HEK293 (cell line): ENCODE data around the gene CDC42BPA.

ENCODE experiments used
- CTCF ChIA-PET: fragments of 350-600 bp; formaldehyde crosslinking; extraction: SDS; loops from one replicate; lab custom pipeline; 2021; ENCODE audit warnings: antibody characterized with exemption; lab: Yijun Ruan, JAX
- POLR2A ChIA-PET: fragments of 300-600 bp; formaldehyde crosslinking; extraction: SDS; loops from one replicate; lab custom pipeline; 2020; ENCODE audit warnings: antibody characterized with exemption, inconsistent platforms; lab: Yijun Ruan, JAX
- H3K27ac ChIP-seq: fragments of 200-500 bp; sonication (Bioruptor generic); 2 replicates; pipeline ENCODE4 v1.5.1; 2014; ENCODE audit warnings: low read depth, low read length, control low read depth, inconsistent platforms; ENCODE audit errors: extremely low read depth
- H3K36me3 ChIP-seq, 2 experiments: fragments of 200-500 bp in 1 of 2; sonication (Bioruptor generic) in 1 of 2; 1 replicate in 1 of 2; 2 replicates in 1 of 2; pipeline ENCODE4 v1.5.1; 2014 to 2017; ENCODE audit warnings: inconsistent platforms in 2 of 2, low read length in 2 of 2; ENCODE audit not compliant: control insufficient read depth in 2 of 2, insufficient read depth in 1 of 2
- H3K4me1 ChIP-seq: fragments of 200-500 bp; sonication (Bioruptor generic); 2 replicates; pipeline ENCODE4 v1.5.1; 2014; ENCODE audit warnings: mild to moderate bottlenecking, low read length, inconsistent platforms; ENCODE audit not compliant: control insufficient read depth, insufficient read depth
- H3K4me3 ChIP-seq: 2 replicates; pipeline ENCODE4 v1.5.1; 2011; ENCODE audit warnings: low read depth, mild to moderate bottlenecking, control low read depth, low read length, moderate library complexity
- H3K9me3 ChIP-seq: fragments of 200-500 bp; sonication (Bioruptor generic); 2 replicates; pipeline ENCODE4 v1.5.1; 2014; ENCODE audit warnings: low read depth, low read length, inconsistent platforms; ENCODE audit not compliant: control insufficient read depth, insufficient read depth
- ATF2 ChIP-seq: fragments of 450-650 bp; formaldehyde crosslinking; IDR thresholded peaks from 2 replicates; pipeline ENCODE4 v1.5.1; 2016; ENCODE audit warnings: missing biosample characterization, missing genetic modification characterization, low read depth
- ELK4 ChIP-seq: IDR thresholded peaks from 2 replicates; pipeline ENCODE4 v1.6.1; 2011; ENCODE audit warnings: mild to moderate bottlenecking, low read depth, low read length, borderline replicate concordance
- FEZF1 ChIP-seq: fragments of 450-650 bp; formaldehyde crosslinking; IDR thresholded peaks from 2 replicates; pipeline ENCODE4 v1.5.1; 2016; ENCODE audit warnings: missing biosample characterization, missing genetic modification characterization
- KLF7 ChIP-seq: fragments of 450-650 bp; formaldehyde crosslinking; IDR thresholded peaks from 2 replicates; pipeline ENCODE4 v1.5.1; 2016; ENCODE audit warnings: missing biosample characterization, missing genetic modification characterization, borderline replicate concordance
- KLF8 ChIP-seq: fragments of 450-650 bp; formaldehyde crosslinking; IDR thresholded peaks from 2 replicates; pipeline ENCODE4 v1.5.1; 2016; ENCODE audit warnings: missing biosample characterization, missing genetic modification characterization
- PRDM6 ChIP-seq: fragments of 450-650 bp; formaldehyde crosslinking; IDR thresholded peaks from 2 replicates; pipeline ENCODE4 v1.5.1; 2017; ENCODE audit warnings: missing biosample characterization, missing genetic modification characterization
- TRIM28 ChIP-seq: IDR thresholded peaks from 2 replicates; pipeline ENCODE4 v1.6.1; 2011; ENCODE audit warnings: low read length, control low read depth, borderline replicate concordance
- ZBTB17 ChIP-seq: fragments of 450-650 bp; formaldehyde crosslinking; IDR thresholded peaks from 2 replicates; pipeline ENCODE4 v1.5.1; 2016; ENCODE audit warnings: missing biosample characterization, missing genetic modification characterization
- ZBTB20 ChIP-seq: fragments of 450-650 bp; formaldehyde crosslinking; IDR thresholded peaks from 2 replicates; pipeline ENCODE4 v1.5.1; 2016; ENCODE audit warnings: missing biosample characterization, missing genetic modification characterization
- ZBTB44 ChIP-seq: fragments of 450-650 bp; IDR thresholded peaks from 2 replicates; pipeline ENCODE4 v1.5.1; 2018; ENCODE audit warnings: missing biosample characterization, mild to moderate bottlenecking, missing genetic modification characterization
- ZNF132 ChIP-seq: fragments of 450-650 bp; formaldehyde crosslinking; IDR thresholded peaks from 2 replicates; pipeline ENCODE4 v1.5.1; 2017; ENCODE audit warnings: missing biosample characterization, missing genetic modification characterization, borderline replicate concordance
- ZNF19 ChIP-seq: fragments of 450-650 bp; formaldehyde crosslinking; IDR thresholded peaks from 2 replicates; pipeline ENCODE4; 2016; ENCODE audit warnings: missing biosample characterization, missing genetic modification characterization, low read depth
- ZNF239 ChIP-seq: fragments of 450-650 bp; formaldehyde crosslinking; IDR thresholded peaks from 2 replicates; pipeline ENCODE4 v1.5.1; 2016; ENCODE audit warnings: missing biosample characterization, missing genetic modification characterization
- ZNF311 ChIP-seq: fragments of 450-650 bp; formaldehyde crosslinking; IDR thresholded peaks from 2 replicates; pipeline ENCODE4 v1.5.1; 2017; ENCODE audit warnings: missing biosample characterization, missing genetic modification characterization, borderline replicate concordance
- ZNF341 ChIP-seq: fragments of 450-650 bp; formaldehyde crosslinking; IDR thresholded peaks from 2 replicates; pipeline ENCODE4; 2016; ENCODE audit warnings: low read depth, missing biosample characterization, missing genetic modification characterization
- ZNF664 ChIP-seq: fragments of 450-650 bp; formaldehyde crosslinking; IDR thresholded peaks from 2 replicates; pipeline ENCODE4 v1.5.1; 2016; ENCODE audit warnings: missing biosample characterization, missing genetic modification characterization
- ZNF692 ChIP-seq: fragments of 450-650 bp; formaldehyde crosslinking; IDR thresholded peaks from 2 replicates; pipeline ENCODE4 v1.5.1; 2016; ENCODE audit warnings: missing biosample characterization, missing genetic modification characterization
- ZNF777 ChIP-seq: fragments of 450-650 bp; formaldehyde crosslinking; IDR thresholded peaks from 2 replicates; pipeline ENCODE4 v1.5.1; 2017; ENCODE audit warnings: missing biosample characterization, missing genetic modification characterization, borderline replicate concordance

Gene CDC42BPA

GRCh38 chr1:227071895-227072587 is 246.3 kb downstream of the CDC42BPA start:
- Histone ChIP-seq H3K9me3 (no peaks in the 10 kb centered on the region), H3K4me1 (peaks cover 15% of the 10 kb centered on the region; the same call in 1 of the 2 replicates), H3K36me3 (peaks cover 3 to 5% of the 10 kb centered on the region in 2 experiments; a peak in 2 of 3 replicates), H3K4me3 (no peak overlapping the region), H3K27ac (no peak overlapping the region)
- ChIA-PET POLR2A (no interaction called here), CTCF (interaction anchor here (0.6 to 1.3 kb wide), 4 partner anchors 10 to 591 kb away, joined by 3 to 6 read pairs (median 4); no protein-coding TSS in a partner anchor)
- TF ChIP-seq TRIM28, result no peak
- TF ChIP-seq ZNF132 (tag by site-specific recombination), result no peak
- TF ChIP-seq ZBTB20 (tag by site-specific recombination), result peak; percentile 42; the same call in 1 of the 2 replicates
- no peak for TF ChIP-seq ZNF777 (tag by site-specific recombination)
- TF ChIP-seq ZNF311, result no peak
- TF ChIP-seq ZNF19 (tag by site-specific recombination), result no peak
- TF ChIP-seq ELK4, result no peak
- peak; percentile 76 for TF ChIP-seq PRDM6 (tag by site-specific recombination)
- no peak for TF ChIP-seq ZNF341 (tag by site-specific recombination)
- TF ChIP-seq ZNF239 (tag by site-specific recombination), result no peak

- Histone ChIP-seq H3K4me3 (no peak overlapping the region), H3K9me3 (no peaks in the 10 kb centered on the region), H3K36me3 (peaks cover 4 to 5% of the 10 kb centered on the region in 2 experiments; a peak in 2 of 3 replicates), H3K4me1 (peaks cover 15% of the 10 kb centered on the region; the same call in 1 of the 2 replicates), H3K27ac (no peak overlapping the region)
- TF ChIP-seq ZBTB17 (tag by site-specific recombination) (peak; percentile 83), PRDM6 (tag by site-specific recombination) (peak; percentile 38), KLF7 (tag by site-specific recombination) (no peak), ZNF692 (tag by site-specific recombination) (0 out of 2 replicates have a peak, but pooled peaks have one; percentile 61), ZNF664 (tag by site-specific recombination) (peak; percentile 11; the same call in 1 of the 2 replicates), ZBTB44 (tag by site-specific recombination) (peak; percentile 45; the same call in 1 of the 2 replicates), KLF8 (tag by site-specific recombination) (no peak), FEZF1 (tag by site-specific recombination) (peak; percentile 16; the same call in 1 of the 2 replicates), ATF2 (tag by site-specific recombination) (peak; percentile 54; the same call in 1 of the 2 replicates)
- POLR2A ChIA-PET, result no interaction called here
- CTCF ChIA-PET, result interaction anchor here (0.6 to 0.7 kb wide), 3 partner anchors 10 to 444 kb away, joined by 3 to 4 read pairs (median 3); no protein-coding TSS in a partner anchor
These were observed 247.5 kb downstream of the CDC42BPA start for GRCh38 chr1:227070638-227071285.
